Kidney (tissue), 14 donors: Measurements from ENCODE around the gene SH3PXD2B. TPM values are rescaled to one million over a fixed set of nuclear protein-coding genes. Genes with fewer than 3 reads are reported as not detected.

Experiments used
- DNase-seq, 5 donors: peaks; one replicate each; pipeline ENCODE4 v3.0.0-alpha.2; 2013 to 2020
- FAIRE-seq: peaks from 2 replicates; lab custom pipeline; 2012; peaks lifted over from hg19 to GRCh38; lab: Jason Lieb, UNC
- H3K27ac ChIP-seq, 2 donors: one replicate each; pipeline ENCODE4 v1.7.0; 2013; ENCODE audit warnings: low read depth in 2 of 2, low read length in 2 of 2, inconsistent platforms in 1 of 2
- H3K27me3 ChIP-seq: one replicate; pipeline ENCODE4 v1.7.1; 2013; ENCODE audit warnings: low read length, inconsistent platforms; ENCODE audit not compliant: control insufficient read depth, insufficient read depth
- H3K36me3 ChIP-seq, 3 donors: one replicate each; pipeline versions ENCODE4 v1.7.0 to v1.7.1; 2013; ENCODE audit warnings: low read length in 3 of 3, control low read depth in 1 of 3, inconsistent platforms in 1 of 3; ENCODE audit not compliant: insufficient read depth in 3 of 3, control insufficient read depth in 2 of 3
- H3K4me1 ChIP-seq, 3 donors: one replicate each; pipeline versions ENCODE4 v1.7.0 to v1.7.1; 2013; ENCODE audit warnings: low read length in 3 of 3, inconsistent platforms in 1 of 3, low read depth in 1 of 3; ENCODE audit not compliant: control insufficient read depth in 2 of 3, insufficient read depth in 2 of 3
- H3K4me3 ChIP-seq, 3 donors: one replicate each; pipeline versions ENCODE4 v1.7.0 to v1.8.1; 2013; ENCODE audit warnings: low read length in 3 of 3, control low read depth in 1 of 3, inconsistent platforms in 1 of 3
- H3K9ac ChIP-seq, 3 donors: one replicate each; pipeline versions ENCODE4 v1.7.0 to v1.7.1; 2013; ENCODE audit warnings: low read length in 3 of 3, control low read depth in 1 of 3, inconsistent platforms in 1 of 3
- H3K9me3 ChIP-seq, 3 donors: one replicate each; pipeline versions ENCODE4 v1.7.0 to v1.7.1; 2013; ENCODE audit warnings: low read length in 3 of 3, control low read depth in 1 of 3, inconsistent platforms in 1 of 3; ENCODE audit not compliant: control insufficient read depth in 2 of 3, insufficient read depth in 1 of 3
- CTCF ChIP-seq: IDR thresholded peaks from 3 replicates; pipeline ENCODE4 v1.5.1; 2012; ENCODE audit warnings: mild to moderate bottlenecking, moderate library complexity, borderline replicate concordance; ENCODE audit not compliant: insufficient read depth; ENCODE audit errors: extremely low read depth
- intact Hi-C: fragments of 100-400 bp; cut with DNase I; formaldehyde crosslinking; loops from one replicate; pipeline ENCODE4 v1.11.1; 2022
- polyA plus RNA-seq: library from polyadenylated mRNA; stranded (reverse); fragments of 350-450 nt; fragmentation: Illumina TruSeq; extraction: RNeasy Lipid Tissue Mini Kit (QIAGEN cat#74804); gene quantifications from one replicate; pipeline ENCODE4 v1.2.3, GENCODE V29; 2014; ENCODE audit warnings: low read depth, low replicate concordance; ENCODE audit not compliant: insufficient read depth
- total RNA-seq: library from RNA; stranded (reverse); fragmentation: NEBNext Ultra II Directional; extraction: Animal tissue kit (Norgen Biotek cat#: 25700); gene quantifications from one replicate; pipeline ENCODE4 v1.2.1, GENCODE V29; 2021
- donor health status: control.
- donor health status: control.
- donor health status: control.
- donor health status: control.
- donor health status: control.
- donor health status: DM: yes; HTN: yes; CAD: no.
- donor health status: Normal renal cell carcinoma (clear cell type).

The SH3PXD2B gene
- total and polyA plus RNA-seq, 2 donors from 2014 or later: 3.1 to 22.8 TPM

- Histone ChIP-seq H3K9ac (no peak overlapping the region), H3K4me3 (no peak overlapping the region), H3K27ac (no peak overlapping the region), H3K9me3 (no peaks in the 10 kb centered on the region), H3K36me3 (no peaks in the 10 kb centered on the region), H3K27me3 (no peaks in the 10 kb centered on the region), H3K4me1 (peaks cover 0 to 7% (median 3%) of the 10 kb centered on the region in 3 donors)
- no peak for TF ChIP-seq CTCF
- intact Hi-C loops: no loop called here
- FAIRE-seq (no peak), DNase-seq (no peak)
Measured at GRCh38 chr5:172285226-172286143, 168.8 kb downstream of the SH3PXD2B start.

GRCh38 chr5:172284611-172284980 is 169.7 kb downstream of the SH3PXD2B start:
- H3K36me3 ChIP-seq: no peaks in the 10 kb centered on the region
- DNase-seq: peak in 2 of 5 donors; percentile 38 to 63
- H3K4me1 ChIP-seq: peaks cover 0 to 7% (median 3%) of the 10 kb centered on the region in 3 donors
- no peaks in the 10 kb centered on the region for H3K27me3 ChIP-seq
- TF ChIP-seq CTCF: no peak
- peak overlapping the region; percentile 74 to 90 (median 74) for H3K4me3 ChIP-seq
- H3K9ac ChIP-seq: peak overlapping the region; percentile 51 to 84 (median 59)
- no peak for FAIRE-seq
- H3K9me3 ChIP-seq: no peaks in the 10 kb centered on the region
- H3K27ac ChIP-seq: peak overlapping the region; percentile 32 to 48
- intact Hi-C loops: no loop called here

- Histone ChIP-seq H3K4me3 (peak overlapping the region; percentile 74 to 90 (median 74)), H3K4me1 (peaks cover 0 to 7% (median 3%) of the 10 kb centered on the region in 3 donors), H3K9ac (peak overlapping the region; percentile 51 to 84 (median 59)), H3K27me3 (no peaks in the 10 kb centered on the region), H3K27ac (peak overlapping the region; percentile 32 to 48), H3K9me3 (no peaks in the 10 kb centered on the region), H3K36me3 (no peaks in the 10 kb centered on the region)
- TF ChIP-seq CTCF: no peak
- peak; percentile 90 to 96 (median 93) for DNase-seq
- intact Hi-C loops: no loop called here
- FAIRE-seq: no peak
Measured at GRCh38 chr5:172283862-172284610, 170.3 kb downstream of the SH3PXD2B start.
